Ishikawa (cell line): ENCODE results near the gene DNAJC5.

Experiments
- CEBPB ChIP-seq: IDR thresholded peaks from 2 replicates; pipeline ENCODE4 v1.6.1; 2012
- CREB1 ChIP-seq: IDR thresholded peaks from 2 replicates; pipeline ENCODE4 v1.6.1; 2012; ENCODE audit warnings: low read depth
- EGR1 ChIP-seq: IDR thresholded peaks from 2 replicates; pipeline ENCODE4 v1.6.1; 2012
- EP300 ChIP-seq: IDR thresholded peaks from 2 replicates; pipeline ENCODE4 v1.6.1; 2012; ENCODE audit warnings: borderline replicate concordance
- FOXM1 ChIP-seq: IDR thresholded peaks from 2 replicates; pipeline ENCODE4 v1.6.1; 2012; ENCODE audit warnings: low read depth, borderline replicate concordance
- MAX ChIP-seq: IDR thresholded peaks from 2 replicates; pipeline ENCODE4 v1.6.1; 2012
- NFIC ChIP-seq: IDR thresholded peaks from 2 replicates; pipeline ENCODE4 v1.6.1; 2012
- RAD21 ChIP-seq: IDR thresholded peaks from 2 replicates; pipeline ENCODE4 v1.6.1; 2012; ENCODE audit warnings: low read depth
- REST ChIP-seq: IDR thresholded peaks from 2 replicates; pipeline ENCODE4 v1.6.1; 2012; ENCODE audit warnings: low read depth, mild to moderate bottlenecking
- TAF1 ChIP-seq: IDR thresholded peaks from 2 replicates; pipeline ENCODE4 v1.6.1; 2012; ENCODE audit warnings: low read depth, mild to moderate bottlenecking
- TCF12 ChIP-seq: IDR thresholded peaks from 2 replicates; pipeline ENCODE4 v1.6.1; 2012; ENCODE audit warnings: low read depth
- TEAD4 ChIP-seq: IDR thresholded peaks from 2 replicates; pipeline ENCODE4 v1.6.1; 2012
- USF1 ChIP-seq: IDR thresholded peaks from 2 replicates; pipeline ENCODE4 v1.6.1; 2012
- YY1 ChIP-seq: IDR thresholded peaks from 2 replicates; pipeline ENCODE4 v1.6.1; 2012; ENCODE audit warnings: low read depth
- ZBTB7A ChIP-seq: IDR thresholded peaks from 2 replicates; pipeline ENCODE4 v1.6.1; 2012; ENCODE audit warnings: low read depth

The DNAJC5 gene

GRCh38 chr20:63889241-63890200 is 5.4 kb upstream of the DNAJC5 start:
- TF ChIP-seq YY1 (no peak), USF1 (no peak), TEAD4 (no peak), EGR1 (no peak), MAX (no peak), RAD21 (no peak), CREB1 (no peak), TAF1 (no peak), ZBTB7A (no peak), EP300 (no peak)

- TF ChIP-seq CEBPB: peak; percentile 77
- TF ChIP-seq TAF1: no peak
- TF ChIP-seq USF1: no peak
Observed at GRCh38 chr20:63890201-63890576, 4.7 kb upstream of the DNAJC5 start.

GRCh38 chr20:63890616-63891015 is 4.3 kb upstream of the DNAJC5 start:
- TF ChIP-seq YY1: no peak
- TF ChIP-seq TEAD4: no peak
- no peak for TF ChIP-seq FOXM1
- TF ChIP-seq USF1: no peak
- TF ChIP-seq TAF1: no peak
- no peak for TF ChIP-seq NFIC
- TF ChIP-seq CREB1: no peak
- TF ChIP-seq EP300: no peak
- no peak for TF ChIP-seq REST
- TF ChIP-seq CEBPB: no peak
- no peak for TF ChIP-seq TCF12
- TF ChIP-seq MAX: no peak
- TF ChIP-seq EGR1: no peak
- no peak for TF ChIP-seq ZBTB7A

GRCh38 chr20:63891061-63892002 is 3.6 kb upstream of the DNAJC5 start:
- TF ChIP-seq REST (no peak), FOXM1 (no peak), EGR1 (no peak), MAX (no peak), EP300 (no peak), CREB1 (no peak), YY1 (no peak), TEAD4 (no peak)

- TF ChIP-seq TCF12: no peak
- no peak for TF ChIP-seq ZBTB7A
- TF ChIP-seq MAX: no peak
- no peak for TF ChIP-seq EP300
- TF ChIP-seq CEBPB: no peak
- no peak for TF ChIP-seq TAF1
- TF ChIP-seq FOXM1: no peak
- TF ChIP-seq YY1: no peak
- TF ChIP-seq USF1: no peak
- no peak for TF ChIP-seq EGR1
- TF ChIP-seq REST: no peak
- TF ChIP-seq RAD21: no peak
- TF ChIP-seq CREB1: no peak
- no peak for TF ChIP-seq NFIC
- TF ChIP-seq TEAD4: no peak
Observed at GRCh38 chr20:63892402-63892801, 2.5 kb upstream of the DNAJC5 start.
